Effector CD4-positive, alpha-beta T cell (primary cell): Measurements from ENCODE around the gene TGFBI.

Source experiments
- DNase-seq: peaks from one replicate; pipeline ENCODE4 v3.0.0-alpha.2; 2020

TGFBI gene

GRCh38 chr5:136094913-136095641, 66.3 kb downstream of the TGFBI start:
- no peak for DNase-seq

GRCh38 chr5:136098176-136098575, 69.4 kb downstream of the TGFBI start:
- DNase-seq = no peak

GRCh38 chr5:136099870-136100269, 71.1 kb downstream of the TGFBI start:
- DNase-seq = no peak

GRCh38 chr5:136101884-136102283, 73.1 kb downstream of the TGFBI start:
- no peak for DNase-seq

DNA sequence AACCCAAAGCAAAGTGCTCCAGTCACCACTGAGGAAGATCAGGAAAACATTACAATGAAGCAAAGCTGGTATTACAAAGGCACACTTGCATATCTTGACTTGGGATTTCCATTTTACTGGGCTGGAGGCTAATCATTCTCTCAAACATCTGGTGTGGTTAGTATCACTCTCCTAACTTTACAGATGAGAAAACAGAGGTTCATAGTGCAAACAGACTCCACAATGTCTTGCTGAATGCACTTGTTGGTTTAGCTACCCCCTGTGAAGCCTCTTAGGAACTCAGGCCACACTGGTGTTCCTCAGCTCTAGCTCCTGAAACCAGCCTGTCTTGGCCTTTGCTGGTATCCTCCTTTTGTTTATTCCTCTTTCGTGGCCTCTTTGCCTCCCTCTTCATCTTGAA, 74.3 kb downstream of the TGFBI start:
- no peak for DNase-seq

DNA sequence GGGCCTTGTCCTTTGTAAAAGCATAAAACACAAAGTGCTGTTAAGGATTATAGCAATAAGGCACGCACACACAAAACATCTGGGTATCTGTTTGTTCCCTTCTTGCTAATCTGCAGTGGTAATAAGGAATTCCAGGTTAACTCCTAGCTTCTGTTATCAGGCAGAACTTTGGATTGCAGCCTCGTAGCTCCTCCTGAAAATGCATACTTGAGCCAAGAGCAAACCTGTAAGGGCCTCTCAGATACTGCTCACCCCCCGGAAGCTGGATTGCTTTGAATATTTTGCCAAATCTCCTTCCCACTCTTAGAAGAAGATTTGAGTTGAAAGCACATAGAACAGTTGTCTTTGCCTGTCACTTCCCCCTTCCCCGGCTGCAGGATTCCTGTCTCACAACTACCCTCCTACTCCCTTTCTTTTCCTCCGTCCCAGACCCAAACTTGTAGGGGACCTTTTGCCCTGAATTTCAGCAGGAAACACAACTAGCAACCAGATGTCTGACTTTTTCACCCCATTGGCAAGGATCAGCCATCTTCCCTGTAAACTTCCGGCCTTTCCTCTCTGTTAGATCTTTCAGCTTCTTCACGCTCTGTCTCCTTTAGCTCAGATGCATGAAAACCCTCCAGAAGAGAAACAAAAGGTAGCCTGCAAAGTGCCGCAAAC, 75.6 kb downstream of the TGFBI start:
- no peak for DNase-seq

GRCh38 chr5:136106351-136107031, 77.7 kb downstream of the TGFBI start:
- no peak for DNase-seq

DNA sequence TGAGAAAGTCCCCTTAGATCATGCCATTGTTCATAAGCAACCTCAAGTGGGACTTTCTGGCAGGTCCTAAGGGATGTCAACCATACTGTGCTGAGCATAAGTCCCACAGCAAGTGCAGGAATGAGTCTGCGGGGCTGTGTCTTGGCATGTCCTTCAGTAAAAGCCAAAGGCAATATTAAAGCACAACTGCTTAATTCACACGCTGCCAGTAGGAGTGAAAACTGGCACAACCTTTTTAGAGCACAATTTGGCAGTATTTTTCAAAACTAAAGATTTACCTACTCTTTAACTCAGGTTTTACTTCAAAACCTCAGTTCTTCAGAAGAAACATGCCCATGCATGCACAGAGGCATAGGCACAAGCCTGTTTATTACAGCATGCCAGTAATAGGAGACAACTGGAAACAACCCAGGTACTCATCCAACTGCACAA, 79.4 kb downstream of the TGFBI start:
- no peak for DNase-seq

GRCh38 chr5:136108766-136109165, 80.0 kb downstream of the TGFBI start:
- no peak for DNase-seq

- no peak for DNase-seq
Observed at GRCh38 chr5:136109453-136110135, 80.8 kb downstream of the TGFBI start.
